ENCODE measurements around the gene DLGAP1.

DNA sequence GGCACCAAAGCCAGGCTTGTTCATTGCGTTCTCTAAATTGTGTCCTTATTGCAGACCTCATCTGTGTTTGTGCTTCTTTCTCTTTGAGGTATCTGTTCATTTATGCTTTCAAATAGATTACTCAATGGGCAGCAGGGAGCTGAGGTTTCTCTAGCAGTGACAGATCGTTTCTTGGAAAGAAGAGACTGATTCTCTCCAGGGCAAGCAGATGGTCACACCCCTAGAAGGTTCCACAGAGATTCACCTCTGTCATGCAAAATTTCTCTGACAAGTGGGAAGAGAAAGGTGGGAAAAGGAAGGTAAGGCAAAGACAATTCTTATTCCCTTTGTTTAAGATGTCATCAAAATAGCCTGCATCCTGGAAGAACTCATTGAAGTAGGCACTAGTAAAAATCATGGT, 14.0 kb downstream of the DLGAP1 start:
- TF ChIP-seq, protein P1, sequence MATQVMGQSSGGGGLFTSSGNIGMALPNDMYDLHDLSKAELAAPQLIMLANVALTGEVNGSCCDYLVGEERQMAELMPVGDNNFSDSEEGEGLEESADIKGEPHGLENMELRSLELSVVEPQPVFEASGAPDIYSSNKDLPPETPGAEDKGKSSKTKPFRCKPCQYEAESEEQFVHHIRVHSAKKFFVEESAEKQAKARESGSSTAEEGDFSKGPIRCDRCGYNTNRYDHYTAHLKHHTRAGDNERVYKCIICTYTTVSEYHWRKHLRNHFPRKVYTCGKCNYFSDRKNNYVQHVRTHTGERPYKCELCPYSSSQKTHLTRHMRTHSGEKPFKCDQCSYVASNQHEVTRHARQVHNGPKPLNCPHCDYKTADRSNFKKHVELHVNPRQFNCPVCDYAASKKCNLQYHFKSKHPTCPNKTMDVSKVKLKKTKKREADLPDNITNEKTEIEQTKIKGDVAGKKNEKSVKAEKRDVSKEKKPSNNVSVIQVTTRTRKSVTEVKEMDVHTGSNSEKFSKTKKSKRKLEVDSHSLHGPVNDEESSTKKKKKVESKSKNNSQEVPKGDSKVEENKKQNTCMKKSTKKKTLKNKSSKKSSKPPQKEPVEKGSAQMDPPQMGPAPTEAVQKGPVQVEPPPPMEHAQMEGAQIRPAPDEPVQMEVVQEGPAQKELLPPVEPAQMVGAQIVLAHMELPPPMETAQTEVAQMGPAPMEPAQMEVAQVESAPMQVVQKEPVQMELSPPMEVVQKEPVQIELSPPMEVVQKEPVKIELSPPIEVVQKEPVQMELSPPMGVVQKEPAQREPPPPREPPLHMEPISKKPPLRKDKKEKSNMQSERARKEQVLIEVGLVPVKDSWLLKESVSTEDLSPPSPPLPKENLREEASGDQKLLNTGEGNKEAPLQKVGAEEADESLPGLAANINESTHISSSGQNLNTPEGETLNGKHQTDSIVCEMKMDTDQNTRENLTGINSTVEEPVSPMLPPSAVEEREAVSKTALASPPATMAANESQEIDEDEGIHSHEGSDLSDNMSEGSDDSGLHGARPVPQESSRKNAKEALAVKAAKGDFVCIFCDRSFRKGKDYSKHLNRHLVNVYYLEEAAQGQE (IDR thresholded peaks at IDR 0.05), result no peak
- TF ChIP-seq, protein P2, sequence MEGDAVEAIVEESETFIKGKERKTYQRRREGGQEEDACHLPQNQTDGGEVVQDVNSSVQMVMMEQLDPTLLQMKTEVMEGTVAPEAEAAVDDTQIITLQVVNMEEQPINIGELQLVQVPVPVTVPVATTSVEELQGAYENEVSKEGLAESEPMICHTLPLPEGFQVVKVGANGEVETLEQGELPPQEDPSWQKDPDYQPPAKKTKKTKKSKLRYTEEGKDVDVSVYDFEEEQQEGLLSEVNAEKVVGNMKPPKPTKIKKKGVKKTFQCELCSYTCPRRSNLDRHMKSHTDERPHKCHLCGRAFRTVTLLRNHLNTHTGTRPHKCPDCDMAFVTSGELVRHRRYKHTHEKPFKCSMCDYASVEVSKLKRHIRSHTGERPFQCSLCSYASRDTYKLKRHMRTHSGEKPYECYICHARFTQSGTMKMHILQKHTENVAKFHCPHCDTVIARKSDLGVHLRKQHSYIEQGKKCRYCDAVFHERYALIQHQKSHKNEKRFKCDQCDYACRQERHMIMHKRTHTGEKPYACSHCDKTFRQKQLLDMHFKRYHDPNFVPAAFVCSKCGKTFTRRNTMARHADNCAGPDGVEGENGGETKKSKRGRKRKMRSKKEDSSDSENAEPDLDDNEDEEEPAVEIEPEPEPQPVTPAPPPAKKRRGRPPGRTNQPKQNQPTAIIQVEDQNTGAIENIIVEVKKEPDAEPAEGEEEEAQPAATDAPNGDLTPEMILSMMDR (IDR thresholded peaks at IDR 0.05; ENCODE audit: low read depth, low read length, missing input control), result no peak
- TF ChIP-seq YY1 (IDR thresholded peaks at IDR 0.05), result no peak
- TF ChIP-seq RAD21 (IDR thresholded peaks at IDR 0.05), result no peak
- no peak for TF ChIP-seq JUND (IDR thresholded peaks at IDR 0.05)
- TF ChIP-seq TAF1 (conservative IDR thresholded peaks at IDR 0.05), result no peak
- TF ChIP-seq HNF4A (conservative IDR thresholded peaks at IDR 0.05), result no peak
- TF ChIP-seq SP1 (IDR thresholded peaks at IDR 0.05), result no peak
- TF ChIP-seq, protein P3, sequence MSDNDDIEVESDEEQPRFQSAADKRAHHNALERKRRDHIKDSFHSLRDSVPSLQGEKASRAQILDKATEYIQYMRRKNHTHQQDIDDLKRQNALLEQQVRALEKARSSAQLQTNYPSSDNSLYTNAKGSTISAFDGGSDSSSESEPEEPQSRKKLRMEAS (IDR thresholded peaks at IDR 0.05), result no peak
- TF ChIP-seq, protein P4, sequence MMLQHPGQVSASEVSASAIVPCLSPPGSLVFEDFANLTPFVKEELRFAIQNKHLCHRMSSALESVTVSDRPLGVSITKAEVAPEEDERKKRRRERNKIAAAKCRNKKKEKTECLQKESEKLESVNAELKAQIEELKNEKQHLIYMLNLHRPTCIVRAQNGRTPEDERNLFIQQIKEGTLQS (IDR thresholded peaks at IDR 0.05), result no peak
- TF ChIP-seq GABPA (IDR thresholded peaks at IDR 0.05 in 1 of 2, conservative IDR thresholded peaks at IDR 0.05 in 1 of 2), result no peak

Measured in liver (tissue), 3 donors.